HFF-Myc (cell line): Measurements from ENCODE around the gene NACA.
"Not testable (repeated sequence)": the region's sequence is repeated elsewhere in the genome, so short reads cannot be mapped to it uniquely, and the experiment has no call there.

Experiments used
- DNase-seq: peaks from one replicate; pipeline ENCODE4 v3.0.0-alpha.2; 2011; ENCODE audit warnings: low read depth; ENCODE audit errors: extremely low read depth
- H3K4me3 ChIP-seq: replicated peaks from 2 replicates; pipeline ENCODE4 v1.5.1; 2011; ENCODE audit warnings: low read depth, mild to moderate bottlenecking, control low read depth, low read length
- CTCF ChIP-seq: IDR thresholded peaks from 2 replicates; pipeline ENCODE4 v1.5.1; 2012; ENCODE audit warnings: mild to moderate bottlenecking, low read depth, low read length, control low read depth; ENCODE audit errors: missing control alignments

Gene NACA

DNA sequence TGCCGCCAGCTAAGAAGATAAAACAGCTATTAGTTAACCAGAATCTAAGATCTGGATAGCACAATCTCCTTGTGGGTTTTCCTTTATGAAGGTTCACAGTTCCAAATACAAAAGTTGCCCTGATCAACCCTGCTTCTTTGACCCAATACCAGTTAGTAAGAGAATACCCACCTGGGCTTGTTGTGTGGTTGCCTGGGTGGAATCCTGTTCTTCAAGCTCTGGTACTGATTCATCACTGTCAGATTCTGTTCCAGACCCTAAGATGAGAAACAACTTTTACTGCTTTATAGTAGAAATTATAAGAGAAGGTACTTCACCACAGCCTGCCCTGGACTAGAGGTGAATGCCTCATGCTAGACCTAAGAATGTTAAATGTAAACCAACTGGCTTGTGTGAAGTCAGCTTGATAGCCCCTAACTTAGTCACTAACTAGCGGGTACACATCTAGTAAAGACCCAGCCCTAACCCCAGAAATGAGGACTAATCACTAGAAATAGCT, 10.6 kb downstream of the NACA start:
- no peak for TF ChIP-seq CTCF
- no peak overlapping the region for H3K4me3 ChIP-seq
- DNase-seq: no peak

DNA sequence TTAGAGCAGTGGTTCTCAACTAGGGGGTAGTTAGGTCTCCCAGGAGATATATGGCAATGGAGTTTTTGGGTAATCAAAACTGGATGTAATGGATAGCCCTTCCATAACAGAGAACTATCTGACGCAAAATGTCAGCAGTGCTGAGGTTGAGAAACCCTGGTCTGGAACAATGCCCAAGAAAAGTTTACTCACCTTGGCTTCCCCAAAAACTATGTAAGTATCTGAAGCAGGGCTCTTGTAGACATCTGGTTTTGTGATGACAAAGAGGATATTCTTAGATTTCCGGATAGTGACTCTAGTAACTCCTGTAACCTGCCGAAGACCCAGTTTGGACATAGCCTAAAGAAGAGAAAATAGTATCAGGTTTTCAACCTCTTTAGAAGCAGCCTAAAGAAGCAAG, 11.8 kb downstream of the NACA start:
- no peak overlapping the region for H3K4me3 ChIP-seq
- TF ChIP-seq CTCF: no peak
- no peak for DNase-seq

GRCh38 chr12:56709759-56710376, 15.2 kb downstream of the NACA start:
- no peak for DNase-seq
- H3K4me3 ChIP-seq: no peak overlapping the region
- no peak for TF ChIP-seq CTCF

GRCh38 chr12:56704522-56704921, 20.6 kb downstream of the NACA start:
- not testable (repeated sequence) for H3K4me3 ChIP-seq, DNase-seq

DNA sequence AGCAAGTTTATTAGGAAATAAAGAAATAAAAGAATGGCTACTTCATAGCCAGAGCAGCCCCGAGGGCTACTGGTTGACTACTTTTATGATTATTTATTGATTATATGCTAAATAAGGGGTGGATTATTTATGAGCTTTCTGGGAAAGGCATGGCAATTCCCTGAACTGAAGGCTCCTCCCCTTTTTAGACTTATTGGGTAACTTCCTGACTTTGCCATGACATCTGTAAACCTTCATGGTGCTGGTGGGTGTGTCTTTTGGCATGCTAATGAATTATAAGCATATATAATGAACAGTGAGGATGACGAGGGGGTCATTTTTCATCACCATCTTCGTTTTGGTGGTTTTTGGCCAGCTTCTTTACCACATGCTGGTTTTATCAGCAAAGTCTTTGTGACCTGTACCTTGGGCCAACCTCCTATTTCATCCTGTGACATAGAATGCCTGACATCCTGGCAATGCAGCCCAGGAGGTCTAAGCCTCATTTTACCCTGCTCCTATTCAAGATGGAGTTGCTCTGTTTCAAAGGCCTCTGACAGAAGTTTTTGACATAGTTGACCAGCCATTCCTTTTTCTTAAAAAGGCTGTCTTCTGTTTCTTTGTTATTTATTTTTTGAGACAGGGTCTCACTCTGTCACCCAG, 26.0 kb downstream of the NACA start:
- TF ChIP-seq CTCF: no peak
- H3K4me3 ChIP-seq: no peak overlapping the region
- DNase-seq: no peak

DNA sequence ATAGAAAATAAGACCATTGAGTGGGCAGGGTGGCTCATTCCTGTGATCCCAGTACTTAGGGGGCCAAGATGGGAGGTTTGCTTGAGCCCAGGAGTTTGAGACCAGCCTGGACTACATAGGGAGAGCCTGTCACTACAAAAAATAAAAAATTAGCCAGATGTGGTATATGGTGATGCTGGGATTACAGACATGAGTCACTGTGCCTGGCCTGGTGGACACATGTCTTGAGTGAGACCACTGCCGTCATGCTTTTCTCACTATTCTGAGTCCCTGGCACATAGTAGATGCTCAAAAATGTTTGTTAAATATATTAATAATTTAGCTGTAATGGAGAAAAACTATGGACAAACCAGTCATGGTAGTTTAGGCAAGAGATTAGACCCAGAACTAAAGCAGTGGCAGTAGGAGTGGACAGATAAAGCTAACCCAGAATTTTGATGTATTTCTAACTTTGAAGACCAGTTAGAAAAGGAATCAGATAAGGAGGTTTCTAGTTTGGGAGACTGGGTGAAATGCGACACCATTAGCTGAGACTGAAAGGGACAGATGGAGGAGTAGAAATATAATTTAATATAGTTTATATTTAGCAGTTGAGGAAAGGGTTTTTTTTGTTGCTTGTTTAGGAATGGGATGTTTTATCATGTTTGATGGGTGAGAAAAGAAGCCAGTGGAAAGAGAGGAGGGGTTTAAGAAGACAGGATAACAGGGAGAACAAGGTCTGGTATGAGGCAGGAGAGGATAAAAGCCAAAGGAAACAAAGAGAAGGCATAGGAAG, 29.6 kb downstream of the NACA start:
- peak; percentile 48 for DNase-seq
- H3K4me3 ChIP-seq: no peak overlapping the region
- TF ChIP-seq CTCF: no peak

DNA sequence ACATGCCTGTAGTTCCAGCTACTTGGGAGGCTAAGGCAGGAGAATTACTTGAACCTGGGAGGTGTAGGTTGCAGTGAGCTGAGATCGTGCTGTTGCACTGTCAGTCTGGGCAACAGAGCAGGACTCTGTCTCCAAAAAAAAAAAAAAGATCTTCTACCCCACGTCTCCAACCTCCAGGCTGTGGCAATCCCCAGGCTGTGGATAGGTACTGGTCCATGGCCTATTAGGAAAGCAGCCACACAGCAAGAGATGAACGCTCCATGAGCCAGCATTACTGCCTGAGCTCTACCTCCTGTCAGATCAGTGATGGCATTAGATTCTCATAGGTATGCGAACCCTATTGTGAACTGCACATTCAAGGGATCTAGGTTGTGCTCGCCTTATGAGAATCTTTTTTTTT, 30.9 kb downstream of the NACA start:
- no peak overlapping the region for H3K4me3 ChIP-seq
- no peak for DNase-seq
- TF ChIP-seq CTCF: no peak
